Stimulated activated CD4-positive, alpha-beta T cell treated with anti-CD3 and anti-CD28 coated beads, Interleukin-15, amount 100 ng/mL, for 24 hours (primary cell): ENCODE data around the gene PAQR3.
"Not testable (repeated sequence)": the region's sequence is repeated elsewhere in the genome, so short reads cannot be mapped to it uniquely, and the experiment has no call there.

Source experiments
- DNase-seq: peaks from one replicate; pipeline ENCODE4 v3.0.0-alpha.2; 2020

The PAQR3 gene

DNA sequence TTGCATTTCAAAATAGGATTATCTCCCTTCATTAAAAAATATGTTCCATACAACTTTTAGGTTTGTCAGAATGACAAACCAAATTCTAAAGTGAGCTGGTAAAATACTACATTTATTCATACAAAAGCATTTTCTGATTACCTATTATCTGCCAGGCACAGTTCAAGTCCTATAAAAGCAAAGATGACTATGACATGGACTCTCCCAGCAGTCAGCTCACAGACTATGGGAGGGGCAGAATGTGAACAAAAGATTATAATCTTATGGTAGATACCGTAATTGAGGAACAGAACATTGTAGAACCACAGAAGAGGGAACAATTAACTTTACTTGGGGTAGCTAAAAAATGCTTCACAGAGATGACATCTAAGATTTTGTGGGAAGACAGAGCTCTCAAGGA, 12.4 kb downstream of the PAQR3 start:
- no peak for DNase-seq

DNA sequence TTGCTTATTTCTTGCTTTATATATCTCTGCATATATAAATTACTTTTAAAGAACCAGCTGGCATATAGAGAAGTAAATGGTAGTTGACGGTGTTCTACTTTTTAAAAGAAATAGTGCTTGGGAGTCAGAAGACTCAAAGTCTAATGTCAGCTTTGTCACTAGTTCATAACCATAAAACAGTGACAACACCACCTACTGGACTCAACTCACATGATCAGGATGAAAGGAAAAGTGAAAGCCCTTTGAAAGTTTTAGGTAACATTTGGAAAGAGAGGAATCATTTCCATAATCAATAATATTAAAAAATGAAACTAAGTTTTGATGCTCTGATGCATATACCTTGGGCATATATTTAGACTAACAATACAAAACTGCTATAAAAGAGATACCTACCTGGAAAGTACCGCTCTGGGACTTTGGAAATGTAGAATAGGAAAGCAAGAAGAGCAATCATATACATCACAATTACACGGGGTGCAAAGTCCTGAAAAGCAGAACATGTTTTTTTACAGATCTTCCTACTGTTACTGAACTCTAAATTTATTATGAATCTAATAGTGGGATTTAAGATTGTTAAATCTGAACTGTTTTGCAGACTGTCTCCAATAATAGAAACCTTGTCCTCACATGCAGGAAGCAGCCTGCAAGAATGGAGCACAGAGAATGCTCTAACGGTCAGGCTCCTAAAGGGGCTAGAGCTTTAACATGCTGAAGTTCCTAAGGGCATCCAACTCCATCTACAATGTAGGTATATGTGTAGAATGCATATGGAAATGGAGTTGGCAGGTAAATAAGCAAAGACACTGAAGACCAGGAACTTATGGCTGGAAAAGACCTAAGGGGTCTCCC, 15.6 kb downstream of the PAQR3 start:
- no peak for DNase-seq

DNA sequence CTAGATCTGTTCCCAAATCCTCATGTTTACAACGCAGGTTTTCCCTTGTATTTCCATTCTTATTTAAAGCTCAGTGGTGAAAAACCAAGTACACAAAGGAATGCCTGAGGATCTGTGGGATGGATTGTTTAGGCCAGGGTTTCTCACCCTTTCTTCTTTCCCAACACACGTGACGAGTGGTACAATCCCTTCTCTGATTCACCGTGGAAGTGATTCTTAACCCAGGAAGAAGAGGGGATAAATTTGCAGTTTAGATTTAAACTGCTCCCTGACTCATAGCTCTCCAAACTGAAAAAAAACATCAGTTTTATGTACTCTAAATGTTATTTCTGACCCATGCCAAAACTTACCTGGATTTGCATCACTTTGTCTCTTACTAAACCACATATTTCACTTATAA, 17.0 kb downstream of the PAQR3 start:
- no peak for DNase-seq

DNA sequence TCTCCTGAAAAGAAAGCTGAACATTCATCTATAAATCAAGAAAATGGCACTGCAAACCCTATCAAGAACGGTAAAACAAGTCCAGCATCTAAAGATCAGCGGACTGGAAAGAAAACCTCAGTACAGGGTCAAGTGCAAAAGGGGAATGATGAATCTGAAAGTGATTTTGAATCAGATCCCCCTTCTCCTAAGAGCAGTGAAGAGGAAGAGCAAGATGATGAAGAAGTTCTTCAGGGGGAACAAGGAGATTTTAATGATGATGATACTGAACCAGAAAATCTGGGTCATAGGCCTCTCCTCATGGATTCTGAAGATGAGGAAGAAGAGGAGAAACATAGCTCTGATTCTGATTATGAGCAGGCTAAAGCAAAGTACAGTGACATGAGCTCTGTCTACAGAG, 28.6 kb downstream of the PAQR3 start:
- no peak for DNase-seq

DNA sequence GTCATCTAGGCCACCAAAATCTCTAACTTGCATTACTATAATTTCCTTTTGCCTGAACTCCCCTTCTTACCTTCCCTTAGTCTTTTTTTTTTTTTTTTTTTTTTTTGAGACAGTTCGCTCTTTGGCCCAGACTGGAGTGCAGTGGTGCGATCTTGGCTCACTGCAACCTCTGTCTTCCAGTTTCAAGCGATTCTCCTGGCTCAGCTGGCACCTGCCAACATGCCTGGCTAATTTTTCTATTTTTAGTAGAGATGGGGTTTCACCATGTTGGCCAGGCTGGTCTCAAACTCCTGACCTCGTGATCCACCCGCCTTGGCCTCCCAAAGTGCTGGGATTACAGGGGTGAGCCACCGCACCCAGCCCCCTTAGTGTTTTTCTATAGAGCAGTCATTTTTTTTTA, 30.3 kb downstream of the PAQR3 start:
- not testable (repeated sequence) for DNase-seq

DNA sequence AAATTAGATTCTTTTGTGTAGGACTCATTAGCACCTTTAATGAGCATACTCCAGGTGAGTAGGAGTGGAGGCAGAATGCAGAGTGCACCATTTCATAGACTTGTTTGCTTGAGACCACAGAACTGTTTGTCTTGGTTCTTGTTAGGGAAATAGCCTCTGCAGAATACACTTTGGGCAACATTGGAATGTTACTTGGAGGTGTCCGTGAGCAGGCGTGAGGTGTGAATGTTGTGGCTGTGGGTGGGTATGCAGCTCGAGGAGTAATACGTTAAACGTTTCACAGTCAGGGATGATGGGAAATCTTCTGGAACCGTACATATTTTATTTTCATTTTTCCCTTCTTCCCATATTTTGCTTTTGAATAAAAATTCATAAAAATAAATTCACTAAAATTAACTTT, 31.6 kb downstream of the PAQR3 start:
- no peak for DNase-seq

DNA sequence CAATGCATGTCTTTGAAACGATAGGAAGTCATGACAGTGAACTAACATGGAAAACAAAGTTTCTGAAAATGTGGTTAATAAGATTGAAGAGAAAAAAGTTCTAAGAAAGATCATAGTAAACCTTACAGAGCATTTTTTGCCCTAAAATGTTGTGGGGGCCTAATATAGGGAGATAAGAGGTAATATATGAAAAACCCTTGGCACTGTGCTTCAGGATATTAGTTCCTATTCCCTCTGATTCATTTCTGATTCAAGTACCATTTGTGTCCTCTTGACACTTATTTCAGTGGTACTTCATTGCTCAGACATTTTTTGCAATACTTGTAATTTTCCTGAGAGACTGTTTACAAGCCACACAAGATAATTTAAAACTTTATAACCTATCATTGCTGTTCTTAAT, 35.1 kb downstream of the PAQR3 start:
- no peak for DNase-seq

DNA sequence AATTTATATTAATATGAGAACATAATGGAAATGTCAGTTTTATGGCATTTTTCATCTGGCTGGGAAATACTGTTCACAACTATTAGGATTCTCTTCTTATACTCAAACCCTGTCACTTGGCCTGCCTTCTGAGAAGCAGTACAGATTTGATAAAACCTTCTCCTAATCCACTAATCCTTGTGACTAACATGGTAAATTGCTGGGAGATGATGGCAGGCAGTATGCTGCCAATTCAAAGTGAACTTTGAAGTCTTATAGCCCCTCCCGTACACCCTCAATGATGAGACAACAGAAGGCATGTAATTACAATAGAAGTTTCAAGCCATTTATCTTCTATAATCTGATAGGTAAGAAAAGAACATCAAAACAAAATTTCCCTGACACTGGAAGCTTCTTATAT, 36.9 kb downstream of the PAQR3 start:
- no peak for DNase-seq

DNA sequence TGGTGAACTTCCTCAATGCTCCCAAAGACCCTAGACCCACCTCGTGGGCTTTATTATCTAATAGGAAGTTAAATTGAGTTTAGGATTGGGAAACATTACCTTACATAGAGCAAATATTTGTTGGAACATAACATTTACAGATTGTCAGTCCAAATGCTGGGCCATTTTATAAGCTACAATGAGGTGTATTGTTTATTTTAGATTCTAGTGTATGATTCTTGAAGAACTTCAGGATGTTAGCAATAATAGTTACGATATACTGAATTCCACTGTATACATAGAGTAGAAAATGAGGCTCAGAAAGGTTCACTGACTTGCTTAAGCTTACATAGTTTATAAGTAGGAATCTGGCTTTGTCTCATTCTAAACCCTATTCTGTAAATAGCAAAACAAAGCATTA, 37.4 kb downstream of the PAQR3 start:
- no peak for DNase-seq

DNA sequence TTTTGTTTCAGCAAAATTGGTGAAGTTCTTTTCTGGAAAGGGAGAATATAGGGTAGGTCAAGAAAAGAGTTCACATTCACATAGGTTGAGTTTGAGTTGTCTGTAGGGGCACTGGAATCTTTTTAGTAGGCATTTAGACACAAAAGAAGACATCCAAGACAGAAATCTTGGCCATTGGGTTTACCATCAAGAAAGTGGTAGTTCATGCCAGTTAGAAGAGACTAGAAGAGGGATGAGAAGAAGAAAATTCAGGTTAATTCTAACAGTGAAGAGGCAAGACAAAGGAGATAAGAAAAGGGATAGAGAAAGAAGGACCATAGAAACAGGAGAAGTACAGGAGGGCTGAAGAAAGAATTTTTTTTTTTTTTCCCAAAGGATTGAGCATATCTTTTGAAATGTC, 39.9 kb downstream of the PAQR3 start:
- DNase-seq: no peak

DNA sequence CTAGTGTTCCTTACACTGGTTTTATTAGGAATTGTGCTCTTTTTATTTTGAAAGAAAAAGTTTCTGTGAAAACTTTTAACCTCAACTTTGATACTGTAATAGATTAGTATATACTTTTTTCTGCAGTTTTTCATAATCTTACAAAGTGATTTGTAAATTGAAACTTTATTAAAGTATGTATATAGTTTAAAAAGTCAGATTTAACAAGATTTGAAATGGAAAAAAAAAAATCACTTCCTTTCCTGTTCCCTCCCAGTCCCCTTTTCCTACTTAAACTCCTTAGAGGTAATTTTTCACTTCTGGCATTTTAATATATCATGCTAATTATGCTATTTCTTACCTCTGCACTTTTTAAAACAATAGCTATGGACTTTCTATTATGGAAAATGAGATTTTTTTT, 49.3 kb downstream of the PAQR3 start:
- DNase-seq: no peak

DNA sequence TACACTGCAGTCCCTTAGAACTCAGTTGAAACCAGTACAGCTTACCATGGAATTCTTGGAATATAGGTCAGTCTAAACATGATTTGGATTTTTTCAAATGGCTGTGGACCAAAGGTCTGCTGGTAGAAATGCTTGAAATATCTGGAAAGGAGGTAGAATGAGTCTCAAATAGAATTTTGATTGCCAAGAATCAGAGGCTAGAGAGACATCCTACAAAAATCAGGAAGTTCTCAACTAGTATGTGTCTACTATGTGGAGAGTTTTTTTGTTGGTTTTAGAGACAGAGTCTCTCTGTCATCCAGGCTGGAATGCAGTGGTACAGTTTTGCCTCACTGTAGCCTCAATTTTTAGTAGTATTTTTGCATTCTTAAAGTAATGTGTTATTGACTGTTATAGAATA, 53.6 kb downstream of the PAQR3 start:
- no peak for DNase-seq

DNA sequence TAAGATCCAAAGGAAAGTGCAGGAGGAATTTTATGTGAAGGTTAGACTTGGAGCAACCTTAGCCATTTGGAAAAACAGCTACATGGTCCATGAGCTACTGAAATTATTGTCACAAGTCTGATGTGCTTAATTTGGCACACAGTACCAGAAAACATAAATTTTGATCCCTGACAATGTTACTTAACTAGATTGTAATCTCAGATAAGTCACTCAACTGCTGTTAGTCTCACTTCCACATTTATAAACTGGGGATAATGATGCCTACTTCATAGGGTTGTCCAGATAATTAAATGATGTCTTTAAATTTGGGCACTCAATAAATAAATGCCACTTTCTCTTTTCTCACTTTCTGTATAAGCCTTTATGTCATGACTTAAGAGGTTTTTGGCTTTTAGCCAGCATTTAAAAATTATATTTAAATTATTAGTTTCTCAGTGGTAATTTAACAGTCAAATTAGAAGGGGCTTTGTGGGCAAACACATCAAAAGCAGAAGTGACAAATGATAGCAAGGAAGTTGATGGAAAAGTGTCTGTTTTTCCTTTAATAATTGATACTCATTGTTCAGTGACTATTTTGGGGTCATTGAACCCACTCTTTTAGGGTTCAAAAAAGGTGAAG, 58.3 kb downstream of the PAQR3 start:
- no peak for DNase-seq

DNA sequence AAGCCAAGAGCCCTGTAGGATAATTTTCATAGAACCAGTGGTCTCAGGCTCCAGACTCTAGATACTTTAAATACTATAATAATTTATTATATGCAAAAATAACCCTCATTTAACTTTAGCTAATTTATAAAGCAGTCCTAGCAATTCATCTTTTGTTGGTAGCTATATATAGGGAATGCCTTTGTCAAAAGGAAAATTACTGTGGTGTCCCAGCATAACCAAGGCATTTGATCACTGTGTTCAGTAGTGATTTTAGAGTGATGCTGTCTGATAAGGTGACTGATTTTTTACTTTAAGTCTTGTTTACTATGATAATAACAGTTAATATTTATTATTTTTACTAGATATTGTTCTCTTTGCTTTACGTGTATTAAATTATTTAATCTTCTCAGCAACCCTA, 61.2 kb downstream of the PAQR3 start:
- no peak for DNase-seq

DNA sequence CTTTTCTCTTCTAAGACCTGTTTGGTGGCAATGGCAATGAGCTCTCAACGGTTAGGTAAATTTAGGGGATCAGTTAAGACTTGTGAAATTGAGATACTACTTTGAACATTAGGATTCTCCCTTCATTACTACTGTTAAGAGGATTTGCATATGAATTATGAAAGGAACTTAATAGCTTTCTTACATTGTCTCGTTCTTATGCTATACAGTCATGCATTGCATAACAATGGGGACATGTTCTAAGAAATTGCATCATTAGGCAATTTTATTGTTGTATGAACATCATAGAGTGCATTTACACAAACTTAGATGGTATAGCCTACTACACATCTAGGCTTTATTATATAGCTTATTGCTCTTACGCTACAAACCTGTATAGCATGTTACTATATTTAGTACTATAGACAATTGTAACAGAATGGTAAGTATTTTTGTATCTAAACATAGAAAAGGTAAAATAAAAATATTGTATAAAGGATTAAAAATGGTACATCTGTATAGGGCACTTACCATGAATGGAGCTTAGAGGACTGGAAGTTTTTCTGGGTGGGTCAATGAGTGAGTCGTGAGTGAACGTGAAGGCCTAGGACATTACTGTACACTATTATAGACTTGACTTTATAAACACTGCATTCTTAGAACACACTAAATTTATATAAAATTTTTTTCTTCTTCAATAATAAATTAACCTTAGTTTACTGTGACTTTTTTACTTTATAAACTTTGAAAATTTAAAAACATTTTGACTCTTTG, 62.5 kb downstream of the PAQR3 start:
- DNase-seq: no peak

DNA sequence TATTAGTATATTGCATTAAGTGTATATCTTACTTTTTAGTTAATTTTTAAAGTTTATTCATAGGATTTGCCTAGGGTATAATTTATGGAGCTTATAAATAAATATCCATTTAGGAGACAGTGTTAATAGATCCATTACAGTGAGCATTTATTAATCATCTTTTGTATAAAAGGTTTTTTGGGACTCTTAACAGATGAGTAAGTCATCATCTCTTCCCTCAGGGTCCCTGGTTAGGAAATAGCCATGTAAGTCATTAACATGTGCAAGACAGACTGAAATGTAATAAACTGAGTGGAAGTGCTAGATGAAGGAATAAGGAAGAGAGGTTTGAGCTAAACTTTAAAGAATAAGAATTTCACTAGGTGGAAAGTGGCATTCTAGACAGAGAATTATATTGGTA, 69.2 kb downstream of the PAQR3 start:
- no peak for DNase-seq

DNA sequence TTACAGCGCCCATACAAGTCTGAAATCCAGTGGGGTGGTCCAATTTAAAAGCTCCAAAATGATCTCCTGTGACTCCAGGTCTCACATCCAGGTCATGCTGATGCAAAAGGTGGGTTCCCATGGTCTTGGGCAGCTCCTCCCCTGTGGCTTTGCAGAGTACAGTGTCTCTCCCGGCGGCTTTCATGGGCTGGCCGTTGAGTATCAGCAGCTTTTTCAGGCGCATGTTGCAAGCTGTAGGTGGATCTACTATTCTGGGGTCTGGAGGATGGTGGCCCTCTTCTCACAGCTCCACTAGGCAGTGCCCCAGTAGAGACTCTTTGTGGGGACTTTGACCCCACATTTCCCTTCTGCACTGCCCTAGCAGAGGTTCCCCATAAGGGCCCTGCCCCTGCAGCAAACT, 70.5 kb downstream of the PAQR3 start:
- DNase-seq: not testable (repeated sequence)

DNA sequence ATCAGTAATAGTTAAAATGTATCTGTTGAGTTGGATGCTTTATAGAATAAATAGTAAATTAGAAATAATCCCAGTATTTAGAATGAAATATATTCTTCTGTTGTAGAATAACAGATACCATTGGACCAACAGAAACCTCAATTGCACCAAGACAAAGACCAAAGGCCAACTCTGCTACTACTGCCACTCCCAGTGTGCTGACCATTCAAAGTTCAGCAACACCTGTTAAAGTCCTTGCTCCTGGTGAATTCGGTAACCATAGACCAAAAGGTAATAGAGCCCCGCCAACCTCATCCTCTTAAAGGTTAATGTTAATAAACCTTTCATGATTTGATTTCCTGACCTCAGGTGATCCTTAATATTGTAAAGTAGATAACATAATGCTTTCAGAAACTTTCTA, 73.8 kb downstream of the PAQR3 start:
- DNase-seq: no peak

DNA sequence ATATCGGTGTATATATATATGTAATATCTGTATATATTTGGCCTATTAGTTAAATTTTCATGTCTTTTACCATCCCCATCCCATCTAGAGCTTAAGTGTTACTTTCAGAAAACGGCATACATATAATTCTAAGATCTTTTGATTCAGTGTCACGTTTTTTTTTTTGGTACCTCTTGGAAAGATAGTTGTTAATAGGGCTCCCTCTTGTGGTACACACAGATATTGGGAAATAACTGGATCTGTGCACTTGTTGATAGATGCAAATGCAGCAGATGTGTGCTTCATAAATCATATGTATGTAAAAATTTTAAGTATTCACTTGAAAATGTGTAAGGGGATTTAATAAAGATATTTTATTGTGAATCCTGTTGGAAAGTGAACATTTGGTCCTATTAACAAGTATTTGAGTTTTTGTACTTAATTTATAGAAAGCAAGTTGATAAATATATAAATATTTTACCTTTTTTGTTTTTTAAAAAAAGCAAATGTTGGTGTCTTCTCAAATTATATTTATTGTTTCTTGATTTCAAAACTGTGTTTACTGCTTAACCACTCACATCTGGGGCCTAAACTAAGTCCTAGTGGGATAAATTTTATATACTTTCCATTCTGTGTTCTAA, 74.7 kb downstream of the PAQR3 start:
- no peak for DNase-seq

DNA sequence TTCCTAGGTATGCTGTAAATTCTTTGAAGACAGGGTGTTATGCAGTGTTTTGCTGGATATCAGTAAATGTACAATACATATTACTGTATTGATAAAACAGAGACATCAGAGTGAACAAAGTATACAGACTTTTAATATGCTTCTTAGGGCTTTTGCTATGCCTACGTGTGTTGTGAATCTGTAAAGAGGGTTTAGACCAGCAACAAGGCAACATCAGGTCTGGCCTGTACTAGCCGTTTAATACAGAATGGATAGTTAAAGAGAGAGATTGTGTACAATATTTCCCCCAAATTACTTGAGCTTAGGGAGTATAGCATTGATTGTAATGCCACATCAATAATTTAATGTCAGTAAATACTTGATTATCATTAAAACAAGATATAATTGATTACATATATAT, 75.2 kb downstream of the PAQR3 start:
- DNase-seq: no peak

DNA sequence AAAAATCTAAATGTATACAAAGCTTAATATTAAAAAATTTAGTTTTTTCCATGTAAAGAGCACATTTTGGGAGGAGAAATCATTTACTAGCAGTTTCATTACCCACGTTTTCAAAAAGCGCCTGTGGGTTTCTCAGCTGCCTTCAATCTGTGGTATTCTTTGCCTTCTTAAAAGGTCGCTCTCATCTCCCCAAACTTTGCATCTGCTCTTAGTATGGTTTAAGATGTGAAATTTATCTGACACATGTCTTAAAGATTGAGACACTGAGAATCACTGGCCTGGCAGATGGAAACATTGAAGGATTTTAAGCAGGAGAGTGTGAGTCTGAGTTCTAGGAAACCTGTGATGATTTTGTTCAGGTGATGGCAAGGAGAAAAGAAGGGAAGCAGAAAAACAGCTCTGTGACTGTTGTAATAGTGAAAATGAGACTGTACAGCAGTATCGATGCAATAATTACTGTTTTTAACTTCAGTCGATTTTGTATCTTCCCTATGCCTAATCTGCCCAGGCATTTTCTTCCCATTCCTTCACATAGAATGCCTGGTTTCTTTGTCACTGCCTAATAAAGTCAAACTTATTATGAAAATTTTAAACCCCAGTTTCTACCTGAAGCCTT, 75.9 kb downstream of the PAQR3 start:
- no peak for DNase-seq

DNA sequence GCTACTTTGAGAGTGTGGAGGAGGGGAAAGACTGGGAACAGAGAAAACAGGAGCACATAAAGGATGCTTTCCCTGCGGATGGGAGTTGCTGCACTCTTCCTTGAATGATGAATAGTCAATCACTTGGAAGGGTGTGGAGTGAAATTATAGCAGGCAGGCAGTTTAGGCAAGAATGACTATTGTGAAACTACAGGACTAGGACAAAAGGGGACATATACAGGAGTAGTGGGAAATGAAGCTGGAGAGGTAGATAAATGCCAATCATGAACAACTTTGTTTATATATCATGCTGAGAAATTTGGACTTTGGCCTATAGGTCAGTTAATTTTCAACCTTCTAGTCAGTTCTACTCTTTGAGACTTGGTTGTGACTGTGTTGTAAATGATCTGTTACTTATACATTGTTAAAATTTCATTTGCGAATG, 76.9 kb downstream of the PAQR3 start:
- DNase-seq: no peak
